Keratinocyte (primary cell): ENCODE measurements around the gene EIF3L. TPM values are rescaled to one million over a fixed set of nuclear protein-coding genes. Genes with fewer than 3 reads are reported as not detected.
A peak's percentile ranks its signal among the peaks of the same experiment; 100 is the strongest.

Experiments
- DNase-seq: peaks from one replicate; pipeline ENCODE4 v3.0.0-alpha.2; 2011; ENCODE audit warnings: low read depth, missing footprints, low spot score
- FAIRE-seq: peaks from 2 replicates; lab custom pipeline; 2011; peaks lifted over from hg19 to GRCh38; lab: Jason Lieb, UNC
- H2AFZ ChIP-seq: 2 replicates; pipeline ENCODE4 v1.6.0; 2012; ENCODE audit warnings: low read length, control low read depth, inconsistent platforms; ENCODE audit not compliant: control insufficient read depth
- H3K27ac ChIP-seq: 2 replicates; pipeline ENCODE4 v1.5.1; 2011; ENCODE audit warnings: low read length; ENCODE audit not compliant: control insufficient read depth, insufficient read depth
- H3K27me3 ChIP-seq: 3 replicates; pipeline ENCODE4 v1.6.0; 2011; ENCODE audit warnings: low read length; ENCODE audit not compliant: control insufficient read depth, insufficient read depth; ENCODE audit errors: extremely low read depth
- H3K36me3 ChIP-seq, 2 experiments: 2 replicates in 1 of 2; 3 replicates in 1 of 2; pipeline ENCODE4 v1.5.1; 2011; ENCODE audit warnings: low read length in 2 of 2, mild to moderate bottlenecking in 1 of 2; ENCODE audit not compliant: control insufficient read depth in 2 of 2, insufficient read depth in 2 of 2; ENCODE audit errors: extremely low read depth in 1 of 2
- H3K4me1 ChIP-seq: 3 replicates; pipeline ENCODE4 v1.5.1; 2011; ENCODE audit warnings: low read length; ENCODE audit not compliant: control insufficient read depth, insufficient read depth; ENCODE audit errors: extremely low read depth
- H3K4me2 ChIP-seq: 3 replicates; pipeline ENCODE4 v1.6.0; 2011; ENCODE audit warnings: low read depth, low read length; ENCODE audit not compliant: control insufficient read depth, insufficient read depth; ENCODE audit errors: extremely low read depth
- H3K4me3 ChIP-seq, 3 experiments: fragments of 200-600 bp in 1 of 3; sonication (generic) in 1 of 3; 2 replicates in 2 of 3; 3 replicates in 1 of 3; pipeline ENCODE4 v1.5.1; 2011 to 2016; ENCODE audit warnings: low read length in 3 of 3, mild to moderate bottlenecking in 3 of 3, control low read depth in 2 of 3, inconsistent platforms in 1 of 3, low read depth in 1 of 3, mixed read lengths in 1 of 3, mixed run types in 1 of 3, moderate library complexity in 1 of 3; ENCODE audit not compliant: control insufficient read depth in 2 of 3, insufficient read depth in 2 of 3; ENCODE audit errors: extremely low read depth in 1 of 3
- H3K79me2 ChIP-seq: 2 replicates; pipeline ENCODE4 v1.6.0; 2012; ENCODE audit warnings: low read length; ENCODE audit not compliant: control insufficient read depth, insufficient read depth
- H3K9ac ChIP-seq: 3 replicates; pipeline ENCODE4 v1.6.0; 2011; ENCODE audit warnings: low read length; ENCODE audit not compliant: control insufficient read depth, insufficient read depth; ENCODE audit errors: extremely low read depth
- H3K9me1 ChIP-seq: 3 replicates; pipeline ENCODE4 v1.6.0; 2011; ENCODE audit warnings: low read length; ENCODE audit not compliant: control insufficient read depth, insufficient read depth; ENCODE audit errors: extremely low read depth
- H3K9me3 ChIP-seq: 2 replicates; pipeline ENCODE4 v1.5.1; 2012; ENCODE audit warnings: low read depth, low read length; ENCODE audit not compliant: control insufficient read depth
- H4K20me1 ChIP-seq: 3 replicates; pipeline ENCODE4 v1.6.0; 2011; ENCODE audit warnings: low read length; ENCODE audit not compliant: control insufficient read depth, insufficient read depth; ENCODE audit errors: extremely low read depth
- EZH2 ChIP-seq: IDR thresholded peaks from one replicate; pipeline ENCODE4 v1.6.1; 2012; ENCODE audit warnings: inconsistent platforms, mild to moderate bottlenecking, low read length, moderate library complexity
- dilution Hi-C: fragments of 300-500 bp; cut with MboI; formaldehyde crosslinking; loops from one replicate; pipeline ENCODE4 v1.7.0; 2020; ENCODE audit warnings: low sequenced_read_pairs; ENCODE audit not compliant: extremely low pct_ligation_motif_present
- polyA plus RNA-seq, 5 experiments: library from polyadenylated mRNA; depleted of rRNA in 3 of 5; stranded (reverse) in 3 of 5; stranded (forward) in 1 of 5; unstranded in 1 of 5; fragments of >200 nt; gene quantifications; 1 replicate in 1 of 5; 2 replicates in 3 of 5; 3 replicates in 1 of 5; pipeline versions ENCODE4 v1.2.1 to v1.2.3, GENCODE V29; 2011 to 2012; ENCODE audit warnings: missing spikeins in 2 of 5, low read depth in 1 of 5, low replicate concordance in 1 of 5
- TF ChIP-seq, protein P1 (sequence below), 3 experiments: IDR thresholded peaks in 1 of 3; conservative IDR thresholded peaks in 1 of 3; optimal IDR thresholded peaks in 1 of 3; 2 replicates in 2 of 3; 3 replicates in 1 of 3; pipeline versions ENCODE3 to v1.5.1; 2011; ENCODE audit warnings: low read length in 3 of 3, mild to moderate bottlenecking in 3 of 3, moderate library complexity in 2 of 3, control low read depth in 1 of 3, inconsistent platforms in 1 of 3; ENCODE audit not compliant: insufficient read depth in 2 of 3; ENCODE audit errors: extremely low read depth in 1 of 3

The EIF3L gene
- polyA plus RNA-seq, 1 donor (not counting 4 experiments of a cell fraction or from before 2014, with no cell fraction given): 639 TPM

DNA sequence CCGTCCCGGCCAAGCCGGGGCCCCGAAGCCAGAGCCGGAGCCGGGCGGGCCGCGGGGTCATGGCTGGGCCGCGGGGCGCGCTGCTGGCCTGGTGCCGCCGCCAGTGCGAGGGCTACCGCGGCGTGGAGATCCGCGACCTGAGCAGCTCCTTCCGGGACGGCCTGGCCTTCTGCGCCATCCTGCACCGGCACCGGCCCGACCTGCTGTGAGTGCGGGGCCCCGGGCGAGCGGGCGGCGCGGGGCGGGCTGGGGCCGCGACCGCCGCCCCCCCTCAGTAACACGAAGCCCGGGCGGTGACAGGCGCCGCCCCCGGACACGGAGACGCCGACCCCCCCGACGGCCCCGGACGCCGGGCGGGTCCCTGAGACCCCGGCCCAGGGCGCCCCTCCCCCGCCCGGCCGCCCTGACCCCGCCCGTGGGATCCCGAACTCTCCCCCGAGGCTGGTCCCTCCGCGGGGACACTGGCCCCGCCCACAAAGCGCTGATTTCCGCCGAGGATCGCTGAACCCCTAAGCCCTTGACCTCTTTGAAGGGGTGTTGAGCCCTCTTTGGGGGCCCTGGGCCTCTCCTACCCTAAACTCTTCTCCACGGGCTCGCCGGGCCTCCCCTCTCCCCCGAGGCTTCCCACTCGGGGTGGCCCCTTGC lies 57.3 kb downstream of the EIF3L start:
- Histone ChIP-seq H3K4me2 (peak overlapping the region; percentile 100), H3K4me3 (peak overlapping the region; percentile 94 to 99 (median 95)), H3K27ac (peak overlapping the region; percentile 84), H4K20me1 (peaks cover 14% of the 10 kb centered on the region), H3K9ac (peak overlapping the region; percentile 87), H3K27me3 (no peaks in the 10 kb centered on the region), H3K9me3 (no peaks in the 10 kb centered on the region), H2AFZ (no peak overlapping the region), H3K36me3 (peaks cover 21 to 35% of the 10 kb centered on the region in 2 experiments), H3K79me2 (peaks cover 52% of the 10 kb centered on the region), H3K9me1 (peaks cover 5% of the 10 kb centered on the region), H3K4me1 (peaks cover 57% of the 10 kb centered on the region)
- dilution Hi-C loops: no loop called here
- no peak for DNase-seq
- TF ChIP-seq EZH2: no peak
- TF ChIP-seq, protein P1, sequence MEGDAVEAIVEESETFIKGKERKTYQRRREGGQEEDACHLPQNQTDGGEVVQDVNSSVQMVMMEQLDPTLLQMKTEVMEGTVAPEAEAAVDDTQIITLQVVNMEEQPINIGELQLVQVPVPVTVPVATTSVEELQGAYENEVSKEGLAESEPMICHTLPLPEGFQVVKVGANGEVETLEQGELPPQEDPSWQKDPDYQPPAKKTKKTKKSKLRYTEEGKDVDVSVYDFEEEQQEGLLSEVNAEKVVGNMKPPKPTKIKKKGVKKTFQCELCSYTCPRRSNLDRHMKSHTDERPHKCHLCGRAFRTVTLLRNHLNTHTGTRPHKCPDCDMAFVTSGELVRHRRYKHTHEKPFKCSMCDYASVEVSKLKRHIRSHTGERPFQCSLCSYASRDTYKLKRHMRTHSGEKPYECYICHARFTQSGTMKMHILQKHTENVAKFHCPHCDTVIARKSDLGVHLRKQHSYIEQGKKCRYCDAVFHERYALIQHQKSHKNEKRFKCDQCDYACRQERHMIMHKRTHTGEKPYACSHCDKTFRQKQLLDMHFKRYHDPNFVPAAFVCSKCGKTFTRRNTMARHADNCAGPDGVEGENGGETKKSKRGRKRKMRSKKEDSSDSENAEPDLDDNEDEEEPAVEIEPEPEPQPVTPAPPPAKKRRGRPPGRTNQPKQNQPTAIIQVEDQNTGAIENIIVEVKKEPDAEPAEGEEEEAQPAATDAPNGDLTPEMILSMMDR (optimal IDR thresholded peaks at IDR 0.05 in 1 of 3, IDR thresholded peaks at IDR 0.05 in 1 of 3, conservative IDR thresholded peaks at IDR 0.05 in 1 of 3; ENCODE audit: extremely low read depth in 1 of 3, insufficient read depth in 2 of 3, low read length in 3 of 3): no peak
- FAIRE-seq: no peak

DNA sequence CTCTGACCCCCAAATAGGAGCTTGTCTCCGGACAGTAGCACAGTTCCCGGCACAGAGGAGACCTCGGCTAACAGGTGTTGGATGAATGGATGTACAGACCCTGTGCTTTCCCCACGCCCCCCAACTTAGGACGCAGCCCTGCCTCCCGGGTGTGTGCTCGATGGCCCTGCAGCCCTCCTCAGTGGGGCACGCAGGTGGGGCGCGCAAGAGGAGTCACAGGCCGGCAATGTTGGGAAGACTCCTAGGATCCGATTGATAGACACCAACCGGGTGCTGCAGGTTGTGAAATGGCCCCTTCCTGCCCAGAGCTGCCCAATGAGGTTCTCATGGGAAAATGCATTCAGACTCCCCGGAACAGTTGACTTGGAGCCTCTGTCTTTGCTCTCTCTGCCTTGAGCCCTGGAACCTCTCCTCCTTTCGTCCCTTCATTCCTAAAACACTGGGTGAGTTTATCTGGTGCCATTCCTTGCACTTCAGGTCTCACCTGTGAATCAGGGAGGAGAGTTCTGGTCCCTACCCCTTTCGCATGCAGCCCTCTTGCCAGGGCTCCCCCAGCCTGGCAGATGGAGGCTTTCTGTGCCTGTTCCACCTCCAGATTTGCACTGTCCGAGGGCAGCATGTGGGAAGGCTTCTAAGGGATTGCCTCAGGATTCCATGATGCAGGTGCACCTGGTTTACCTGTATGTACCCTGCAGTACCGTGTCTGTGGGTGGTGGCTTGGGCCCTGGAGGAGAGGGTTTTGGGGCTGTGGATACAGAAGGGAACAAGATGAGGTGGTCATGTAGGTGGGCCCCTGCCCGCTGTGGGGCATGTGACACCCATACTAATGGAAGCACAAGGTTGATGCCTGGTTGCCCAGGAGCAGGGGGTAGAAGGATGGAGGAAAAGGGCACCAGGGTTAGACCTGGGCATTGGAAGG lies 58.1 kb downstream of the EIF3L start:
- no peak for DNase-seq
- TF ChIP-seq EZH2: no peak
- TF ChIP-seq, protein P1 (optimal IDR thresholded peaks at IDR 0.05 in 1 of 3, IDR thresholded peaks at IDR 0.05 in 1 of 3, conservative IDR thresholded peaks at IDR 0.05 in 1 of 3; ENCODE audit: extremely low read depth in 1 of 3, insufficient read depth in 2 of 3, low read length in 3 of 3): no peak
- Histone ChIP-seq H3K27ac (peak overlapping the region; percentile 84), H3K4me3 (peak overlapping the region; percentile 94 to 99 (median 95)), H3K4me2 (peak overlapping the region; percentile 100), H4K20me1 (peaks cover 18% of the 10 kb centered on the region), H3K79me2 (peaks cover 60% of the 10 kb centered on the region), H3K9me3 (no peaks in the 10 kb centered on the region), H3K9ac (peak overlapping the region; percentile 87), H3K9me1 (peaks cover 5% of the 10 kb centered on the region), H3K36me3 (peaks cover 29 to 43% of the 10 kb centered on the region in 2 experiments), H3K27me3 (no peaks in the 10 kb centered on the region), H3K4me1 (peaks cover 55% of the 10 kb centered on the region), H2AFZ (no peak overlapping the region)
- FAIRE-seq: peak; percentile 84
- dilution Hi-C loops: no loop called here
